WTC11 (cell line): Measurements from ENCODE around the gene PTGFR.

Experiments used
- ATF6 ChIP-seq: sonication (generic); formaldehyde crosslinking; IDR thresholded peaks from 2 replicates; pipeline ENCODE4 v1.8.1; 2023; ENCODE audit warnings: mild to moderate bottlenecking, missing genetic modification reagents
- CREM ChIP-seq: sonication (generic); formaldehyde crosslinking; IDR thresholded peaks from 2 replicates; pipeline ENCODE4 v1.8.1; 2022; ENCODE audit warnings: mild to moderate bottlenecking, missing genetic modification reagents, moderate library complexity
- CTCF ChIP-seq: fragments of 200-600 bp; IDR thresholded peaks from 2 replicates; pipeline ENCODE4 v1.8.0; 2022; ENCODE audit warnings: antibody characterized with exemption
- ERG ChIP-seq: fragments of 250-450 bp; sonication (Bioruptor Pico); IDR thresholded peaks from 2 replicates; pipeline ENCODE4 v1.8.0; 2021; ENCODE audit warnings: mild to moderate bottlenecking
- ETV6 ChIP-seq: sonication (generic); formaldehyde crosslinking; IDR thresholded peaks from 2 replicates; pipeline ENCODE4 v1.8.1; 2022; ENCODE audit warnings: mild to moderate bottlenecking, missing genetic modification reagents
- FOXP1 ChIP-seq: sonication (generic); formaldehyde crosslinking; IDR thresholded peaks from 2 replicates; pipeline ENCODE4 v1.8.0; 2022; ENCODE audit warnings: missing genetic modification reagents, mild to moderate bottlenecking, moderate library complexity, borderline replicate concordance
- MYBL2 ChIP-seq: sonication (generic); formaldehyde crosslinking; IDR thresholded peaks from 2 replicates; pipeline ENCODE4 v1.8.1; 2023; ENCODE audit warnings: mild to moderate bottlenecking, moderate library complexity, missing genetic modification reagents
- NR1H2 ChIP-seq: sonication (generic); formaldehyde crosslinking; IDR thresholded peaks from 2 replicates; pipeline ENCODE4 v1.9.0; 2021; ENCODE audit warnings: mild to moderate bottlenecking, moderate library complexity, missing genetic modification reagents
- NR2C2 ChIP-seq: sonication (generic); formaldehyde crosslinking; IDR thresholded peaks from 2 replicates; pipeline ENCODE4 v1.8.0; 2022; ENCODE audit warnings: mild to moderate bottlenecking, missing genetic modification reagents
- USF1 ChIP-seq: sonication (generic); formaldehyde crosslinking; IDR thresholded peaks from 2 replicates; pipeline ENCODE4 v1.8.0; 2022; ENCODE audit warnings: mild to moderate bottlenecking, missing genetic modification reagents
- ZNF232 ChIP-seq: sonication (generic); formaldehyde crosslinking; IDR thresholded peaks from 2 replicates; pipeline ENCODE4 v1.8.0; 2022; ENCODE audit warnings: mild to moderate bottlenecking, missing genetic modification reagents
- ZNF532 ChIP-seq: fragments of 250-450 bp; sonication (Bioruptor Pico); IDR thresholded peaks from 2 replicates; pipeline ENCODE4 v1.9.0; 2021; ENCODE audit warnings: mild to moderate bottlenecking, borderline replicate concordance
- TF ChIP-seq, protein P1 (sequence below): sonication (generic); formaldehyde crosslinking; IDR thresholded peaks from 2 replicates; pipeline ENCODE4 v1.8.0; 2022; ENCODE audit warnings: mild to moderate bottlenecking, missing genetic modification reagents
- TF ChIP-seq, protein P2 (sequence below): sonication (generic); formaldehyde crosslinking; IDR thresholded peaks from 2 replicates; pipeline ENCODE4 v1.8.0; 2022; ENCODE audit warnings: mild to moderate bottlenecking, missing genetic modification reagents

DNA sequence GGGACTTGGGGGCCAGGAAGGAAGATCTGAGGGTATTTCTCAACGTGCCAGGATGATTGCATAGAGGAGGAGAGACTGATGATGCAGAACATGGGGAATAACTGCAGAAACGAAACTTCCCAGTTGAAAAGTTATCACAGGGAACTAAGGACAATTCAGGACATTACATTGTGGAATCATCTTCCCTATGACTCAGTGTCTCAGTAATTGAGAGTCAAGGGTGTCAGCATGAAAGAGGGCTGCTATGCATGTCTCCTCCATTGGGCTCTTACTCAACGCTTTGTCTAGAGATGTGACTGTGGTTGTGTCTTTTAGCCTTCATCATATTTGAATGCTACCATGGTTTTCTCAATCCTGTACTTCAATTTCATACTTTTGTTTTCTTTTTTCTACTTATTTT lies 48.9 kb upstream of the PTGFR start:
- TF ChIP-seq NR1H2 (CRISPR knock-in tag), result no peak
- no peak for TF ChIP-seq CTCF
- no peak for TF ChIP-seq ETV6 (CRISPR knock-in tag)
- TF ChIP-seq ERG (CRISPR knock-in tag), result no peak
- TF ChIP-seq, protein P1, sequence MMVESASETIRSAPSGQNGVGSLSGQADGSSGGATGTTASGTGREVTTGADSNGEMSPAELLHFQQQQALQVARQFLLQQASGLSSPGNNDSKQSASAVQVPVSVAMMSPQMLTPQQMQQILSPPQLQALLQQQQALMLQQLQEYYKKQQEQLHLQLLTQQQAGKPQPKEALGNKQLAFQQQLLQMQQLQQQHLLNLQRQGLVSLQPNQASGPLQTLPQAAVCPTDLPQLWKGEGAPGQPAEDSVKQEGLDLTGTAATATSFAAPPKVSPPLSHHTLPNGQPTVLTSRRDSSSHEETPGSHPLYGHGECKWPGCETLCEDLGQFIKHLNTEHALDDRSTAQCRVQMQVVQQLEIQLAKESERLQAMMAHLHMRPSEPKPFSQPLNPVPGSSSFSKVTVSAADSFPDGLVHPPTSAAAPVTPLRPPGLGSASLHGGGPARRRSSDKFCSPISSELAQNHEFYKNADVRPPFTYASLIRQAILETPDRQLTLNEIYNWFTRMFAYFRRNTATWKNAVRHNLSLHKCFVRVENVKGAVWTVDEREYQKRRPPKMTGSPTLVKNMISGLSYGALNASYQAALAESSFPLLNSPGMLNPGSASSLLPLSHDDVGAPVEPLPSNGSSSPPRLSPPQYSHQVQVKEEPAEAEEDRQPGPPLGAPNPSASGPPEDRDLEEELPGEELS (CRISPR knock-in tag), result no peak
- TF ChIP-seq, protein P2, sequence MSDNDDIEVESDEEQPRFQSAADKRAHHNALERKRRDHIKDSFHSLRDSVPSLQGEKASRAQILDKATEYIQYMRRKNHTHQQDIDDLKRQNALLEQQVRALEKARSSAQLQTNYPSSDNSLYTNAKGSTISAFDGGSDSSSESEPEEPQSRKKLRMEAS, result no peak
- no peak for TF ChIP-seq FOXP1 (CRISPR knock-in tag)
- TF ChIP-seq CREM (CRISPR knock-in tag), result no peak
- TF ChIP-seq ZNF232 (CRISPR knock-in tag), result no peak
- no peak for TF ChIP-seq USF1 (CRISPR knock-in tag)
- TF ChIP-seq NR2C2, result no peak
- TF ChIP-seq ZNF532, result no peak
- no peak for TF ChIP-seq ATF6
- TF ChIP-seq MYBL2 (CRISPR knock-in tag), result no peak
